Measurements from ENCODE around the gene ADM.

ADM gene

DNA sequence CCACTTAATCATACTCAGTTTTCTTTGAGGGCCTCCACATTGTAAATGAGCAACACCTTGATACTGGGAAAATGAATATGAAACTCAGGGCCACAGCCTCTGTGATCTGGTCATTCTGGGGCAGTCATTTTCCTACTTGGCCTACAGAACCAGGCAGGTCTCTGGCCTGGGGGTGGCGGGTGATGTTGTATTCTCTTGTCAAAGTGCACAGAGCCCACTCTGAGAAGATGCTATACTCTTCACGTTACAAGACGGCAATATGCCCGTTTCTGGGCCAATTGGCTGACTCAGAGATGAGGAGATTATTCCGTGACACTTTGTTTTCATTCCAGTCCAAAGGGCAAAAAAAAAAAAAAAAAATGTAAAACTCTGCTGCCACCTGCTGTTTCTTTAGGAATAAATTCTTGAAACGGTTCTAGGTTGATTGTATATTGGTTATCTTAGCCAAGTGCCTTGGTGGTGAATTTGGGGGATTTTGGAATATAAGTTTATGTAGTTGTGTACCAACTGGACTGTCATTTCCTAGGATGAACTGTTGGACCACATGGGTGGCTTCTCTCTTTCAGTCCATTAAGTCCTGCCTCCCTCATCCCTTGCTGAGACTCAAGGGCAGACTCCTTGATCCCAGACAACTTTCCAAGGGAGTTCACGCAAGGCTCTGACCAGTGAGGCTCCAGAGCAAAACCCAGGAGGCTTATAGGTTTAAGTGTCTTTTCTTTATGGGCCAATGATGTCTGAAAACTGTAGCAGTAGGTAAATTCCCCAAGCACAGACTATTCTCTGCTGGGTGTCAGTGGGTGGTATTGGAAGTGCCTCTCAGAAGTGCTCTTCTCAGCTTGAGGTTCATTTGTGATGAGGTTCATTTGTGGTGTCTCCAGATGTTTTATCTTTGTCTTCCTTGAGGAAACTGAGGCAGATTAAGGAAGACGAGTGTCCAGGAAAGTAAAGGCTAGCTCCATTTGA lies 18.2 kb downstream of the ADM start:
- Histone ChIP-seq H3K36me3 (ENCODE audit: insufficient read depth, insufficient read length, low read length) (no peaks in the 10 kb centered on the region), H3K4me1 (ENCODE audit: insufficient read depth, insufficient read length) (peaks cover 2% of the 10 kb centered on the region), H3K9ac (ENCODE audit: insufficient read length, low read depth) (no peak overlapping the region), H3K4me3 (ENCODE audit: insufficient read length, low read depth) (no peak overlapping the region), H3K27me3 (ENCODE audit: insufficient read depth, insufficient read length) (no peaks in the 10 kb centered on the region), H3K9me3 (ENCODE audit: insufficient read depth, low read length) (no peaks in the 10 kb centered on the region)
- TF ChIP-seq SUZ12 (IDR thresholded peaks at IDR 0.05; ENCODE audit: extremely low read depth, insufficient read depth, insufficient read length) (no peak), YY1 (IDR thresholded peaks at IDR 0.05; ENCODE audit: insufficient read depth, insufficient read length) (no peak), ZNF274 (IDR thresholded peaks at IDR 0.05; ENCODE audit: low read depth, low read length) (no peak)
- no peak for DNase-seq (ENCODE audit: low read depth, low spot score)

DNA sequence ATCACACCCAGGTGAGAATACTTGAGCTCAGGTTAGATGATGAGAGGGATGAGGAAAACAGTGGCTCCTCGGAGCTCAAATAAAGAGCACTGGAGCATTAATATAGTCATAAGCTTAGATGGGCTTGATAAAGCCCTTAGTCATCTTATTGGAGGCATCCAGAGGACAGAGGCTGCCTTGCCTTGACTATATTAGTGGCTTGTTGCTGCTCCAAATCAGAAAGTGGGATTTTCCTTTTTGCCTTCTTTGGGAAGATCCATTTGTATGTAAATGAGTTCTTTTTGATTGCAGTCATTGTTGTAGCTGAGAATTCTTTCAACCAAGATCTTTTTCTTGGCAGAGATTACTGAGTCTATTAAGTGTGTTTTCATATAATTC lies 18.9 kb downstream of the ADM start:
- Histone ChIP-seq H3K27me3 (ENCODE audit: insufficient read depth, insufficient read length) (no peaks in the 10 kb centered on the region), H3K36me3 (ENCODE audit: insufficient read depth, insufficient read length, low read length) (no peaks in the 10 kb centered on the region), H3K4me3 (ENCODE audit: insufficient read length, low read depth) (no peak overlapping the region), H3K9me3 (ENCODE audit: insufficient read depth, low read length) (no peaks in the 10 kb centered on the region), H3K4me1 (ENCODE audit: insufficient read depth, insufficient read length) (peaks cover 2% of the 10 kb centered on the region), H3K9ac (ENCODE audit: insufficient read length, low read depth) (no peak overlapping the region)
- DNase-seq (ENCODE audit: low read depth, low spot score) = no peak
- TF ChIP-seq SUZ12 (IDR thresholded peaks at IDR 0.05; ENCODE audit: extremely low read depth, insufficient read depth, insufficient read length) (no peak), YY1 (IDR thresholded peaks at IDR 0.05; ENCODE audit: insufficient read depth, insufficient read length) (no peak), ZNF274 (IDR thresholded peaks at IDR 0.05; ENCODE audit: low read depth, low read length) (no peak)

DNA sequence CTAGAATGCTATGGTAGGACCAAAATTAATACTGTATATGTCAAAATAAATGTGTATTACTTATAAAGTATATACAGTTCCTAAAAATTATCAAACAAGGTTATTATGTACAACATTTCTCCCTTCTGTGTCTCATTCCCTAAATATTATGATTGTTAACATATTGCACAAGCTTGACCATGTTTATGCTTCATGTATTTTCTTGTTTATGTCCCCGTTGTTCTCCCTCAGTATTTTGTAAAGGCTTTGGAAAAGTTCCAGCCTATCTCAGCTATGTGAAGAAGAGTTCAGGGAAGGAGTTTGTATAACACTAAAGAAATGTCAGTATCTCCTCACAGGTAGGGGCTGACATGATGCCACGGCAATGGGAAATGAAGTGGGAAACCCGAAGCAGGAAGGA lies 19.6 kb downstream of the ADM start:
- Histone ChIP-seq H3K4me1 (ENCODE audit: insufficient read depth, insufficient read length) (peaks cover 2% of the 10 kb centered on the region), H3K27me3 (ENCODE audit: insufficient read depth, insufficient read length) (no peaks in the 10 kb centered on the region), H3K4me3 (ENCODE audit: insufficient read length, low read depth) (no peak overlapping the region), H3K36me3 (ENCODE audit: insufficient read depth, insufficient read length, low read length) (no peaks in the 10 kb centered on the region), H3K9me3 (ENCODE audit: insufficient read depth, low read length) (no peaks in the 10 kb centered on the region), H3K9ac (ENCODE audit: insufficient read length, low read depth) (no peak overlapping the region)
- no peak for DNase-seq (ENCODE audit: low read depth, low spot score)
- no peak for TF ChIP-seq YY1 (IDR thresholded peaks at IDR 0.05; ENCODE audit: insufficient read depth, insufficient read length)
- TF ChIP-seq SUZ12 (IDR thresholded peaks at IDR 0.05; ENCODE audit: extremely low read depth, insufficient read depth, insufficient read length) = no peak
- no peak for TF ChIP-seq ZNF274 (IDR thresholded peaks at IDR 0.05; ENCODE audit: low read depth, low read length)

DNA sequence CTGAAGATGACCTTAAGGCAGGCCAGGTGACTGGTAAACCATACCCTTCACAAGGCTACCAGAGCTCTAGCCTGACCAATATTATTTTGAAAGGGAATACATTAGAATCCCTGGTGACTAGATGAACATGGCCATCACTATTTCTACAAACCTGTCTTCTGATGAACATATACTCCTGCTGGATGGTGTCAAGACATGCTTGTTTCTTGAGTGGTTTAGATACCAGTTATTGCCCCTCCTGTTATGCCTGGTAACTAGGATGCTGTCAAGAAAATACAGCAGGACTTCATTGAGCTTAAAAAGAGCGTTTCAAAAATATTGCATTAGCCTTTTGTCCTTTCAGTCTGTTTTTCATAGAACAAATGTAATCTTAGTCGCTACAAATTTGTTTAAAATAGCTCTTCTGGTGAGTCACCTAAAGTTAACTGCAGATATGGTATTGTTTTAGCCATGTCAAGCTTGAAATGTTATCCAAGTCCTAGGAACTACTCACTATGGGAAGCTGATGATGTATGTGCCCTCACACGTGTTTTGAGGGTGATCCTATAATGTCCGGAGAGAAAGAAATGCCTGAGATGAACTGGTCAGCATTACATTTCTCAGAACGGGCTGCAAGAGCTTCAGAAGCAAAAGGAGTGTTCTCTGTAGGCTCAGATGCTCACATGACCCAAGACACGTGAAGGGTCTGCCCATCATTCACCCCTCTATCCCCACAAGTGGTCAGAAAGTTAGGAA lies 20.6 kb downstream of the ADM start:
- no peak overlapping the region for H3K9ac ChIP-seq (ENCODE audit: insufficient read length, low read depth)
- DNase-seq (ENCODE audit: low read depth, low spot score) = no peak

GRCh38 chr11:10326012-10326964 lies 21.4 kb downstream of the ADM start:
- H3K4me3 ChIP-seq (ENCODE audit: insufficient read length, low read depth) = no peak overlapping the region
- H3K4me1 ChIP-seq (ENCODE audit: insufficient read depth, insufficient read length) = peaks cover 2% of the 10 kb centered on the region
- no peaks in the 10 kb centered on the region for H3K9me3 ChIP-seq (ENCODE audit: insufficient read depth, low read length)
- no peak for DNase-seq (ENCODE audit: low read depth, low spot score)
- no peak overlapping the region for H3K9ac ChIP-seq (ENCODE audit: insufficient read length, low read depth)
- no peak for TF ChIP-seq ZNF274 (IDR thresholded peaks at IDR 0.05; ENCODE audit: low read depth, low read length)
- TF ChIP-seq SUZ12 (IDR thresholded peaks at IDR 0.05; ENCODE audit: extremely low read depth, insufficient read depth, insufficient read length) = no peak
- no peak for TF ChIP-seq YY1 (IDR thresholded peaks at IDR 0.05; ENCODE audit: insufficient read depth, insufficient read length)
- H3K27me3 ChIP-seq (ENCODE audit: insufficient read depth, insufficient read length) = no peaks in the 10 kb centered on the region
- no peaks in the 10 kb centered on the region for H3K36me3 ChIP-seq (ENCODE audit: insufficient read depth, insufficient read length, low read length)

More for the DNA sequence above, 20.6 kb downstream of the ADM start:
- Histone ChIP-seq H3K4me1 (ENCODE audit: insufficient read depth, insufficient read length) (peaks cover 2% of the 10 kb centered on the region), H3K27me3 (ENCODE audit: insufficient read depth, insufficient read length) (no peaks in the 10 kb centered on the region), H3K4me3 (ENCODE audit: insufficient read length, low read depth) (no peak overlapping the region), H3K9me3 (ENCODE audit: insufficient read depth, low read length) (no peaks in the 10 kb centered on the region), H3K36me3 (ENCODE audit: insufficient read depth, insufficient read length, low read length) (no peaks in the 10 kb centered on the region)
- TF ChIP-seq SUZ12 (IDR thresholded peaks at IDR 0.05; ENCODE audit: extremely low read depth, insufficient read depth, insufficient read length) (no peak), ZNF274 (IDR thresholded peaks at IDR 0.05; ENCODE audit: low read depth, low read length) (no peak)

DNA sequence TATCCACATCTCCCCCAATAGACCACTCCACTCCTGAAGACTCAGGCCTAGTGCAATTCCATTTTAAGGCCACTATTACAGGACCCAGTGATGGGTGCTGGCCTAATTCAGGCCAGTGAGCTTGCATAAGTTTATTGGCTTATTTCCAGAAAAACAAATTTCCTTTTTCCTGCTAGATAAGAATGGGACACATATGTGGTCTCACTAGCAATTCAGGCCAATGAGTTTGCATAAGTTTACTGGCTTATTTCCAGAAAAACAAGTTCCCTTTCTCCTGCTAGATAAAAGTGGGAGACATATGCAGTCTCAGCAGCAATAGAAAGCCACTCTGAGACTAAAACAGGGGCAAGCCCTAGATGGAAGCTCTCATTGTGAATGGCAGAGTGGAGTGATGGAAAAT lies 22.4 kb downstream of the ADM start:
- TF ChIP-seq ZNF274 (IDR thresholded peaks at IDR 0.05; ENCODE audit: low read depth, low read length) (no peak), SUZ12 (IDR thresholded peaks at IDR 0.05; ENCODE audit: extremely low read depth, insufficient read depth, insufficient read length) (no peak), YY1 (IDR thresholded peaks at IDR 0.05; ENCODE audit: insufficient read depth, insufficient read length) (no peak)
- no peaks in the 10 kb centered on the region for H3K9me3 ChIP-seq (ENCODE audit: insufficient read depth, low read length)
- H3K36me3 ChIP-seq (ENCODE audit: insufficient read depth, insufficient read length, low read length) = no peaks in the 10 kb centered on the region
- no peak overlapping the region for H3K9ac ChIP-seq (ENCODE audit: insufficient read length, low read depth)
- H3K27me3 ChIP-seq (ENCODE audit: insufficient read depth, insufficient read length) = no peaks in the 10 kb centered on the region
- H3K4me3 ChIP-seq (ENCODE audit: insufficient read length, low read depth) = no peak overlapping the region
- DNase-seq (ENCODE audit: low read depth, low spot score) = no peak
- peaks cover 2% of the 10 kb centered on the region for H3K4me1 ChIP-seq (ENCODE audit: insufficient read depth, insufficient read length)
